Activated T-cell treated with anti-CD3 and anti-CD28 coated beads, Interleukin-2, amount 50 U/mL, for 72 hours (primary cell): ENCODE results near the gene FBP1. TPM values are rescaled to one million over a fixed set of nuclear protein-coding genes. Genes with fewer than 3 reads are reported as not detected.
"Not testable (repeated sequence)": the region's sequence is repeated elsewhere in the genome, so short reads cannot be mapped to it uniquely, and the experiment has no call there.

Experiments used
- ATAC-seq, 2 donors: fragments of 150-1000 bp; cut with Tn5 transposase; replicated peaks in 1 of 2; 2 replicates each; pipeline ENCODE4 v1.10.0; 2021; ENCODE audit warnings: moderate library complexity in 2 of 2, mild to moderate bottlenecking in 1 of 2
- DNase-seq, 2 donors: peaks; one replicate each; pipeline ENCODE4 v3.0.0; 2021 to 2022; ENCODE audit warnings: mixed read lengths in 1 of 2
- H3K27ac Mint-ChIP-seq: one replicate; pipeline ENCODE4 v1.8.0; 2022; ENCODE audit warnings: mild to moderate bottlenecking, moderate library complexity, mixed read lengths
- H3K27me3 Mint-ChIP-seq: one replicate; pipeline ENCODE4 v1.8.0; 2022; ENCODE audit warnings: low read depth, mixed read lengths
- H3K36me3 Mint-ChIP-seq, 2 donors: one replicate each; pipeline ENCODE4 v1.8.0; 2022; ENCODE audit warnings: mixed read lengths in 2 of 2, mild to moderate bottlenecking in 1 of 2; ENCODE audit not compliant: insufficient read depth in 2 of 2
- H3K4me1 Mint-ChIP-seq: one replicate; pipeline ENCODE4 v1.8.0; 2022; ENCODE audit warnings: low read depth, mixed read lengths
- H3K4me3 Mint-ChIP-seq, 2 donors: one replicate each; pipeline ENCODE4 v1.8.0; 2022; ENCODE audit warnings: mild to moderate bottlenecking in 2 of 2, mixed read lengths in 2 of 2, moderate library complexity in 2 of 2
- H3K9me3 Mint-ChIP-seq, 2 donors: one replicate each; pipeline ENCODE4 v1.8.0; 2022; ENCODE audit warnings: mixed read lengths in 2 of 2
- total RNA-seq, 2 donors: library from RNA; stranded (reverse); gene quantifications; one replicate each; pipeline ENCODE4 v1.2.3, GENCODE V29; 2022

FBP1 gene
- total RNA-seq, 2 donors from 2014 or later = 1.3 to 3.3 TPM

- Mint-ChIP-seq H3K36me3 (no peaks in the 10 kb centered on the region), H3K27me3 (peaks cover 18% of the 10 kb centered on the region), H3K4me1 (peaks cover 8% of the 10 kb centered on the region), H3K27ac (no peak overlapping the region), H3K4me3 (no peak overlapping the region), H3K9me3 (no peaks in the 10 kb centered on the region)
- DNase-seq (no peak), ATAC-seq (no peak)
These were observed 39.1 kb downstream of the FBP1 start for GRCh38 chr9:94600258-94600657.

DNA sequence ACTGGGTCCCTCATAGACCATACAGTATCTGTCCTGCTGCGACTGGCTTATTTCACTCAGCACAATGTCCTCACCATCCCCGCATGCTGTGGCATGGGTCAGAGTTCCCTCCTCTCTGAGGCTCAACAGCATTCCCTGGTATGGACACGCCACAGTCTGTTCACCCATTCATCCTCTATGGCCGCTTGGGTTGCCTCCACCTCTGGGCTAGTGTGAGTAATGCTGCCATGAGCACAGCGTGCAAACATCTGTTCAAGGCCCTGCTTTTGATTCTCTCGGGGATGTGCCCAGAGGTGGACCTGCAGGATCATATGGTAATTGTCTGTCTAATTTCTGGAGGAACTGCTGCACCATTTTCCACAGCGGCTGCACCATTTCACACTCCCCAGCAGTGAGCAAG is 40.2 kb downstream of the FBP1 start:
- DNase-seq (no peak), ATAC-seq (no peak)
- H3K9me3 Mint-ChIP-seq = no peaks in the 10 kb centered on the region
- H3K4me3 Mint-ChIP-seq = no peak overlapping the region
- H3K27me3 Mint-ChIP-seq = peaks cover 12% of the 10 kb centered on the region
- H3K27ac Mint-ChIP-seq = no peak overlapping the region
- no peaks in the 10 kb centered on the region for H3K36me3 Mint-ChIP-seq
- H3K4me1 Mint-ChIP-seq = peaks cover 8% of the 10 kb centered on the region

DNA sequence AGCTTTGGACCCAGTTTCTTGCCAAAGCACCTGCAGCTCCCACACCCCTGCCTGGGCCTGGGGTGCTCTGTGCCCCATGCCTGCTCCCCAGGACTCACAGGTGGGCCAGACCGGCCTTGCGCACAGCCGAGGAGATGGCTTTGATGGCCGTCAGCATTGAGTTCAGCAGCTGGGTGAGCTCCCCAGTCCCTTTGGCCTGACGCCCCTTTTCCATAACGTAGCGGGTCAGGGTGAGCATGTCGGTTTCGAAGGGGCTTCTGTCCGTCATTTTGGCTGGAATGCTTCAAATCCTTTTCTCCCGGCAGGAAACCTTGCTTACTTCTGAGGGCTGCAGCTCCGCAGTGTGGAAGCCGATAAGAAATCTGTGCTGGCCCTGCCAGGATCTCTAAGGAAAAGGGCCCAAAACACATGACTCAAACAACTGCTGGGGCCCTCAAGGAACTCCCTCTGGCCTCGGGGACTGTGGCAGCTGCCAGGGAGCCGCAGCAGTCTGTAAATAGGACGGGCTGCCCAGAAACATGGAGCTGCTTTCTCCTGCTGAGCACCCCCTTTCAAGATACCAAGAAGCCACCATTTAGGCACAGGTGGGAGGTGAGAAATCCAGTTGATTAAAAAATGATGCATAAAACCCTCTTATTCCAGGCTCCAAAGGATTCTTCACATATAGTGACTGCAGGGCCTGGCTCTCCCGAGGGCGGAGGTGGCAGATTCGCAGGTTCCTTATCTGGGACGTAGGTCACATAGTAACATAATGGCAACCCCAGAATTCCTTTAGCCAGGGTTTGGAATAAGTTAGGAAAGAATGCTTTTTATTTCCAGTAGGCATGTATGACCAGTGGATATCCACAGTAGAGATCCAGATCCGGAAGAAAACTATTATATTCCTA is 45.6 kb downstream of the FBP1 start, which contains the start of gene FBP2:
FBP2 (minus strand) TSS at position 366 of the 887 bp plus-strand sequence; CDS start at position 268, 98 bp downstream.
- ATAC-seq = no peak
- H3K4me3 Mint-ChIP-seq = no peak within 1 kb of the TSS
- H3K4me1 Mint-ChIP-seq = no peaks in the 10 kb centered on the region
- no peaks in the 10 kb centered on the region for H3K36me3 Mint-ChIP-seq
- no peaks in the 10 kb centered on the region for H3K9me3 Mint-ChIP-seq
- H3K27me3 Mint-ChIP-seq = peaks cover 5% of the 10 kb centered on the region
- no peak within 1 kb of the TSS for H3K27ac Mint-ChIP-seq
- no peak for DNase-seq

GRCh38 chr9:94592683-94593082 is 46.6 kb downstream of the FBP1 start:
- not testable (repeated sequence) for H3K4me1 Mint-ChIP-seq, H3K27me3 Mint-ChIP-seq, H3K9me3 Mint-ChIP-seq, DNase-seq, H3K36me3 Mint-ChIP-seq, H3K27ac Mint-ChIP-seq, H3K4me3 Mint-ChIP-seq, ATAC-seq

DNA sequence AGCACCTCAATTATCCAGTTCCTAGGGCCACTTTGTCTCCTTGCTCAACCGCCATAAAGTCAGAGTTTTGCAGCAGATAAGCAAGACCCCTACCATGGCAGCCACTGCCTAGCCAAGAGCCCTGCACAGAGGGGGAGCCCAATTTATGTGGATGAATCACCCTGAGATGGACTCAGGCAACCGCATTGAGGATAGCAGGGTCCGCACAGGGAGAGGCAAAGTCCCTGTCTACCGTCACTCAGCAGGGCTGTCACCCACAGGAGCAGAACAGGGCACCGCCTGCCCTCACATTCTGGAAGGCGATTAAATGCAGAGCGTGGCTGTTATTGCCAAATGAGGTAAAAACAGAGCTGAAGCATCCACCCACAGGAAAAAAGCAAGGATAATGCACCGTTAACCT is 47.4 kb downstream of the FBP1 start:
- no peak overlapping the region for H3K4me3 Mint-ChIP-seq
- H3K27me3 Mint-ChIP-seq = peaks cover 5% of the 10 kb centered on the region
- no peaks in the 10 kb centered on the region for H3K9me3 Mint-ChIP-seq
- no peak for ATAC-seq
- peaks cover 5% of the 10 kb centered on the region for H3K4me1 Mint-ChIP-seq
- no peak overlapping the region for H3K27ac Mint-ChIP-seq
- no peak for DNase-seq
- H3K36me3 Mint-ChIP-seq = no peaks in the 10 kb centered on the region

GRCh38 chr9:94591046-94591545 is 48.2 kb downstream of the FBP1 start:
- H3K4me1 Mint-ChIP-seq = peaks cover 13% of the 10 kb centered on the region
- not testable (repeated sequence) for H3K36me3 Mint-ChIP-seq

DNA sequence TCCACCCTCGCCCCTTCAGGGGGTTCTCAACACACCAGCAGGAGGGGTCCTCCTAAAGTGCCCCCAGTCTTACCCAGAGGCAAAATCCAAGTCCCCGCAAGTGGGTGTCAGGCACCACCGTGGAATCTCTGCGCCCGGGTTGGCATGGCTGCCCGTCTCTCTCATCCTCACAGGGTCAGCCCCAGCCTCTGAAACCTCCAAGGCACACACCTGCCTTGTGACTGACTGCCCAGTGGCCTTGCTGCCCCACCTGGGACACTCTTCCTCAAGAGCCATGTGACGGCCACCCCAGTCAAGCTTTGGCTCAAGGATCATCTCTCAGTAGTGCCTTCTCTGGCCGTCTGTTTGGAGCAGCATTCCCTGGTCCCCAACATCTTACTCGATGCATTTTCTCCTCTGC is 50.6 kb downstream of the FBP1 start:
- Mint-ChIP-seq H3K27ac (no peak overlapping the region), H3K36me3 (no peaks in the 10 kb centered on the region), H3K4me3 (no peak overlapping the region), H3K9me3 (no peaks in the 10 kb centered on the region), H3K4me1 (peaks cover 28% of the 10 kb centered on the region), H3K27me3 (no peaks in the 10 kb centered on the region)
- no peak for ATAC-seq
- no peak for DNase-seq

More at GRCh38 chr9:94591046-94591545, 48.2 kb downstream of the FBP1 start:
- not testable (repeated sequence) for H3K9me3 Mint-ChIP-seq, ATAC-seq, H3K4me3 Mint-ChIP-seq, DNase-seq, H3K27me3 Mint-ChIP-seq, H3K27ac Mint-ChIP-seq

- Mint-ChIP-seq H3K36me3 (no peaks in the 10 kb centered on the region), H3K4me3 (peak overlapping the region in 1 of 2 donors; percentile 18), H3K27ac (no peak overlapping the region), H3K9me3 (no peaks in the 10 kb centered on the region), H3K27me3 (no peaks in the 10 kb centered on the region), H3K4me1 (peaks cover 28% of the 10 kb centered on the region)
- DNase-seq (no peak), ATAC-seq (no peak)
These were observed 52.5 kb downstream of the FBP1 start for GRCh38 chr9:94586814-94587213.

GRCh38 chr9:94586316-94586715 is 53.0 kb downstream of the FBP1 start:
- ATAC-seq (no peak), DNase-seq (no peak)
- Mint-ChIP-seq H3K27me3 (no peaks in the 10 kb centered on the region), H3K27ac (no peak overlapping the region), H3K4me1 (peaks cover 28% of the 10 kb centered on the region), H3K9me3 (no peaks in the 10 kb centered on the region), H3K36me3 (no peaks in the 10 kb centered on the region), H3K4me3 (peak overlapping the region in 1 of 2 donors; percentile 18)

GRCh38 chr9:94584555-94584954 is 54.8 kb downstream of the FBP1 start:
- Mint-ChIP-seq H3K4me3 (peak overlapping the region in 1 of 2 donors; percentile 6), H3K4me1 (peaks cover 28% of the 10 kb centered on the region), H3K9me3 (no peaks in the 10 kb centered on the region), H3K36me3 (no peaks in the 10 kb centered on the region), H3K27me3 (no peaks in the 10 kb centered on the region), H3K27ac (no peak overlapping the region)
- no peak for DNase-seq
- ATAC-seq = peak in 1 of 2 donors; percentile 64

DNA sequence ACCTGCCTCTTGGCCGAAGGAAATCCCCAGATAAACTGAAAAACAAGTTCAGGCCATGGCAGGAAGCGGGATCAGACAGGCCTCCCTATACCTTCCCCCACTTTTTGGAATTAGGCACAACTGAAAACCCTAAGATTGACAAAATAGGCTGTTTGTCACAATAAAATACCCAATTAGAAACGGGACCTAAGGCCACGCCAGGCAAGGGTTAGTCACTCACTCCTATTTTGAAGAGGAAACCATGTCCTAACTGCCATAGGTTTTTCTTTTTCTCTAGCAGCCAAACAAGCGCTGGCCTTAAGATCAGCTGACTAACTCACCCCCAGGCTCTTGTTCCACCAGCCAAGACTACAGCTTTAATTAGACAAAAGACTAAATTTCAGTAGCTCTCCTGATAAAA is 57.6 kb downstream of the FBP1 start:
- H3K27ac Mint-ChIP-seq = no peak overlapping the region
- peaks cover 21% of the 10 kb centered on the region for H3K4me1 Mint-ChIP-seq
- no peaks in the 10 kb centered on the region for H3K27me3 Mint-ChIP-seq
- no peaks in the 10 kb centered on the region for H3K9me3 Mint-ChIP-seq
- ATAC-seq = no peak
- no peak for DNase-seq
- H3K4me3 Mint-ChIP-seq = no peak overlapping the region
- no peaks in the 10 kb centered on the region for H3K36me3 Mint-ChIP-seq

DNA sequence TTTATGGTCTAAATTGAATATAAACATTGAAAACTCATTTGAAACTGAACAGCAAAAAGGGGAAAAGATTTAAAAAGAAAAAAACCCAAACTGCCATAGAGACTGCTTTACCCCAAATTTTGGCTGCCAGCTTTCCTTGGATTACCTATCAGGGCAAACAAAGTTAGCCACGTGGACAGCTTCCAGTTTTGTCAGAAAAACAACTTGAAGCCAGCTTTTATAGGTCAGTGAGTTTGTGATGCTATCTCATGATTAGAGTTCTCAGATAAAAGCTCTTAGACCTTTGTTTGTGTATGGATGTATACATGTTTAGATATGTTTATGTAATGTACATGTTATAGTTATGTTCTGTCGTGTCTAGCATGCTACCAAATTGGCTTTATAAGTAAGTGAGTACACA is 61.7 kb downstream of the FBP1 start:
- H3K9me3 Mint-ChIP-seq = no peaks in the 10 kb centered on the region
- H3K4me1 Mint-ChIP-seq = no peaks in the 10 kb centered on the region
- peak overlapping the region; percentile 47 for H3K27ac Mint-ChIP-seq
- no peaks in the 10 kb centered on the region for H3K36me3 Mint-ChIP-seq
- H3K27me3 Mint-ChIP-seq = peaks cover 9% of the 10 kb centered on the region
- no peak for DNase-seq
- ATAC-seq = no peak
- H3K4me3 Mint-ChIP-seq = no peak overlapping the region

- Mint-ChIP-seq H3K27ac (peak overlapping the region; percentile 47), H3K9me3 (no peaks in the 10 kb centered on the region), H3K4me3 (no peak overlapping the region), H3K4me1 (no peaks in the 10 kb centered on the region), H3K27me3 (peaks cover 14% of the 10 kb centered on the region), H3K36me3 (no peaks in the 10 kb centered on the region)
- ATAC-seq (no peak), DNase-seq (no peak)
These were observed 62.3 kb downstream of the FBP1 start for GRCh38 chr9:94577036-94577435.
